ENCODE results near the gene CSF3R.

DNA sequence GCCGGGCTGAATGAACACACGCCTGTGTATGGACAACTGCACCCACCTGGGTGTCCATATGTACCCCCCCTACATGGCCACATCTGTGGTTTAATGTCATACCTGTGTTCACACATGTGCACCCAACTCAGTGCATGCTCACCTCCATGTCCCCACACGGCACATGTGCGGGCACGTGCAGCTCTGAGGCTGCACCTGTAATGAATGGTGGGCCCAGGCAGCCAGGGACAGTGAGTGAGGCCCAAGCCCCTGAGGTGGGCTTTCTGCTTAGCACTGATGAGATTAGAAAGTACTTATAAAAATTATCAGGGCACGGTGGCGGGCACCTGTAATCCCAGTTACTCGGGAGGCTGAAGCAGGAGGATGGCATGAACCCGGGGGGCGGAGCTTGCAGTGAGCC lies 42.5 kb upstream of the CSF3R start:
- TF ChIP-seq, protein P1, sequence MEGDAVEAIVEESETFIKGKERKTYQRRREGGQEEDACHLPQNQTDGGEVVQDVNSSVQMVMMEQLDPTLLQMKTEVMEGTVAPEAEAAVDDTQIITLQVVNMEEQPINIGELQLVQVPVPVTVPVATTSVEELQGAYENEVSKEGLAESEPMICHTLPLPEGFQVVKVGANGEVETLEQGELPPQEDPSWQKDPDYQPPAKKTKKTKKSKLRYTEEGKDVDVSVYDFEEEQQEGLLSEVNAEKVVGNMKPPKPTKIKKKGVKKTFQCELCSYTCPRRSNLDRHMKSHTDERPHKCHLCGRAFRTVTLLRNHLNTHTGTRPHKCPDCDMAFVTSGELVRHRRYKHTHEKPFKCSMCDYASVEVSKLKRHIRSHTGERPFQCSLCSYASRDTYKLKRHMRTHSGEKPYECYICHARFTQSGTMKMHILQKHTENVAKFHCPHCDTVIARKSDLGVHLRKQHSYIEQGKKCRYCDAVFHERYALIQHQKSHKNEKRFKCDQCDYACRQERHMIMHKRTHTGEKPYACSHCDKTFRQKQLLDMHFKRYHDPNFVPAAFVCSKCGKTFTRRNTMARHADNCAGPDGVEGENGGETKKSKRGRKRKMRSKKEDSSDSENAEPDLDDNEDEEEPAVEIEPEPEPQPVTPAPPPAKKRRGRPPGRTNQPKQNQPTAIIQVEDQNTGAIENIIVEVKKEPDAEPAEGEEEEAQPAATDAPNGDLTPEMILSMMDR (conservative IDR thresholded peaks at IDR 0.05), result no peak
- TF ChIP-seq ZFX (IDR thresholded peaks at IDR 0.05), result no peak
